HG02610 (cell line): ENCODE data around the gene GALNT2.

Source experiments
- ATAC-seq: cut with Tn5 transposase; IDR thresholded peaks from one replicate; pipeline ENCODE4 v1.9.1; 2021; ENCODE audit warnings: mild to moderate bottlenecking, moderate library complexity; ENCODE audit not compliant: unreplicated experiment

The GALNT2 gene

GRCh38 chr1:230144010-230144614 is 77.1 kb downstream of the GALNT2 start:
- ATAC-seq = no peak

- no peak for ATAC-seq
Measured at GRCh38 chr1:230144758-230145504, 77.9 kb downstream of the GALNT2 start.

- no peak for ATAC-seq
Measured at GRCh38 chr1:230145505-230145899, 78.5 kb downstream of the GALNT2 start.

DNA sequence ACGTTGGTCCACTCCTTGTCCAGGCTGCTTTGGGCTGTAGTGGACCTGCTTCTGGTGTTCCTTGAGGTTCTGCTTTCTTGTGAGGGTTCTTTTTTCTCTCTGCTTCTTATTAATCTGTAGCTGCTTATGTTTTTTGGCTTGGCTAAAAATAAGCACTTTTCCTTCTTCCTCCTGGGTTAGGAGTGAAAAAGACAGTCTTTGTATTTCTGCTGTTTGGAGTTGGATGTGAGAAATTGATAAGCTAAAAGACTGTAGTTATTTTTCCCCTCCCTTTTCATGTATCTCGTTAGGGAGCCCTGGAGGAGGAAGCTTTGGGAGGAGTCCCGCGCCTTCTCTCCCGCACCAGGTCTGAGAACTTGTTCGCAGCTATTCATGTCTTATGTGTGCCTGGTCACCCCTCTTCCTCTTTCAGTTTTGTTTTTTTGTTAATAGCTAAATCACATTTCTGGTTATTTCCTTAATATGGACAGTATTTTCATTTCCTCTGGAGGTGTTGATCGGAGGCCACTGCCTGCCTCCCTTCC is 79.0 kb downstream of the GALNT2 start:
- ATAC-seq = no peak

DNA sequence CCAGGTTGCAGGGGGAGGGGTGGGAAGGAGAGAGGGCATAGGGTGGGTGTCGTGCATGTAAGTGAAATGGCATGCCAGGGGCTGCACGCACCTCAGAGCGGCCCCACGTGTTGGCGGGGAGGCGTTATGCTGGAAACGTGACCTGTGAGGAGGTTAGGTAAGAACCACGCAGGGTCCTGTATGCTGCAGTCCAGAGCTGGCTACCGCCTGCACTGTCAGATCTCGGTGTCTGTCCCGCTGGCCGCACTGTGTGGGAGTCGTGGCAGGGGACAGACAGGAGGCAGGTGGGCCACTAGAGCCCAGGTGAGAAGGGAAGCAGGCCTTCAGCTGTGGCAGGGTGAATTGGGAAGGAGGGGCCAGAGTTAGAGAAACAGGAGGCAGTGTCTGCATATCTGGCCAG is 79.7 kb downstream of the GALNT2 start:
- ATAC-seq = no peak

GRCh38 chr1:230147253-230148125 is 80.5 kb downstream of the GALNT2 start:
- no peak for ATAC-seq

DNA sequence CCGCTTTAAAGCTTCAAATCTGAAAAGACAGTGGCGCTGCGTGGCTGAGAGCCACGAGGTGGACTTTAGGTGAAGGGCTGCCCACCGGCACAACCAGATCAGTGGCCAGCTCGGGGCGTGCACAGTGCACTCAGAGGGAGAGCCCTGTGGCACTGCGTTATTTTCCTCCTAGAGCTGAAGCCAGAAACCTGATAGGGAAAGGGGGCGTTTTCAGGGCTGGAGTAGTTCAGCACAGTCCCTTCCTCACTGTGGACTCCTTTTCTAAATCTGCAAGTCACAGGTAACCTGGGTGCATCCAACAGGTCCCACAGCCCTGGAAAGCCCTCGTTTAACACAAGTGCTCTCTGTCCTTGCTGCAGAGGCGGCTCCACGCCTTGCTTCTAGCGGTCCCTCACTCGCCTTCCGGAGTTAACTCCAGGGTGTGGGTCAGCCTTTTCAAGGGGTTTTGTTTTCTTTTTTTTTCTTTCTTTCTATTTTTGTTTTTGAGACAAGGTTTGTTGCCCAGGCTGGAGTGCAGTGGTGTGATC is 81.2 kb downstream of the GALNT2 start:
- ATAC-seq = no peak

- ATAC-seq = no peak
Measured at GRCh38 chr1:230148768-230149469, 81.9 kb downstream of the GALNT2 start.

DNA sequence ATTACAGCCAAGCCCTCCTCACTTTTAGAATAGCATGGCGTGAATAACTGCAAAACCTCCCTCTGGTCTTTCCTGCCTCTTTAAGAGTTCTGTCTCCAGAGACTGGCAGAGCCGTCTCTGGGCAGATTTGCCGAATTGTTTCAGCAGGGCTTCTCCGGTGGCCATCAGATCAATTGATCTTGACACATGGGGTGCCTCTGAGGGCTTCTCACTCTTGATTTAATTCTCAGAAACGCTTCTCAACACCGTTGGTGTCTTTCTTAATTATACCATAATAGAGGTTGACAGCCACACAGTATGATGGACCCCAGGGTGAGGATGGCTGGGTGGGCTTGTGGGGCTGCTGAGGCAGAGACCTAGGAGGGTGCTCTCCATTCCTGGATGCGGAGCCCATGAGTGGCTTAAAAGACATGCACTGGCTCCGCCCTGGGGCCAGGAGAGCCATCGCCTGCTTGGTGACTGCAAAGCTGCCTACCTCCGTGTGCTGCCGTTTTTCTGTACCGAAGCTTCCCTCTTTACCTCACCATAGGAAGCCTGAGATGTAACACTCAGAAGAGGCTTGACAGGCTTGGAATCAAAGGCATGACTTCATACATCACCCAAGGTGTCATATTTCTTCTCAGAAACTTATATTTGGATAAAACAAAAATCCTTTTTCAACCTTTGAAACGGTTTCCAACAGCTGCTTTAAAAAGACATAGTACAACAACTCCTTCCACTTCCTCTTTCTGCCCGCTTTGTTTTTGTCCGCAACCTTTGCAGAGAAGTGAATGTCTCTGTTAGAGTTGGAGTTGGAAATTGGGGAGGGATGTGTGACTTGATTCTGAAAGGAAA is 82.9 kb downstream of the GALNT2 start:
- ATAC-seq = peak; percentile 66

- no peak for ATAC-seq
Measured at GRCh38 chr1:230150615-230151014, 83.6 kb downstream of the GALNT2 start.

GRCh38 chr1:230151924-230152468 is 85.0 kb downstream of the GALNT2 start:
- no peak for ATAC-seq

DNA sequence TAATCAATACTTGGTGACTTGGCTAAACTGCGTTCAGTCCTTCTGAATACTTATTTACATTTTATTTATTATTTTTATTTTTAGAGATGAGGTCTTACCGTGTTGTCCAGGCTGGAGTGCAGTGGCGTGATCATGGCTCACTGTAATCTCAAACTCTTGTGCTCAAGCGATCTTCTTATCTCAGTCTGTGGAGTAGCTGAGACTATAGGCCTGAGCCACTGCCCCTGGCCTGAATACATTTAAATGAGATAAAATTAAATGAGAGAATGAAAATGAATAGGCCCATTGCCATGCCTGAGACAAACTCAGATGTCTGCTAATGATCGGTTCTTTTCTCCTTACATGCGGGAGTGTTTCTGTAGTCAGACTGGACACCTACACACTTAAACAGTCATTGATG is 86.0 kb downstream of the GALNT2 start:
- no peak for ATAC-seq

GRCh38 chr1:230153641-230154296 is 86.7 kb downstream of the GALNT2 start:
- no peak for ATAC-seq

DNA sequence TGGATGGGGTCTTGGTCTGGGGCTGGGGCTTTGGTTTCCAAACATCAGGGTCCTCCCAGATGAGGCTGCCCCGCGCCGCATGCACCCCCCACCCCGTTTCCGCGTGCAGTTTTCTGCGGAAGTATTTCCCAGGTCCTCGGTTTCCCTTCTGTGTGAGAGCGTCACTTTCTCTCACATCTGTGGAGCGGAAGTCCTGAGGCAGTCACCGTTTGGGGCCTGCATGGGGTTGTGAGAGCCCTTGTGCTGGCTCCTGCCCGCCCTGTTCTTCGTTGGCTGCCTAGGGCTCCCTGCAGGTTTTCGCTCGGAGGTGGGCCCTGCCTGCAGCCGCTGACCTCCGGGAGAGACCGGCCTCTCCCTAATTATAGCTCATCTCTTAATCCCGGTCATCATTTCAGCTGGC is 88.0 kb downstream of the GALNT2 start:
- ATAC-seq = no peak

DNA sequence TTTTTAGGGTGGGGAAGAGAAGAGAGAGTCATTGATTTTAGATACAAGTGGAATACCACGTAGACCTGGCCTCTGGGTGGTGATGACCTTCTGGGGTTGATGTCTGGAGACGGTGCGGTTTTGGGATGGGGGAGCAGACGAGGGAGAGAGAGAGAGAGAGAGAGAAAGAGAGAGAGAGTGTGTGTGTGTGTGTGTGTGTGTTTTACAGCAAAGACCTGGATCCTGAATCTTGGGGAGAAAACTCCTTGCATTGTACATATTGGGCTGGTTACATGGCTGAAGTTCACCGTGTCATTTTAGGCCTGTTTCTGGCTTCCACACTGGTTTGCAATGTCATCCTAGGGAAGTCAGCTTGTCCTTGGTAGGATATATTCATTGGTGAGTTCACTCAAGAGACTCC is 89.0 kb downstream of the GALNT2 start:
- ATAC-seq = no peak

DNA sequence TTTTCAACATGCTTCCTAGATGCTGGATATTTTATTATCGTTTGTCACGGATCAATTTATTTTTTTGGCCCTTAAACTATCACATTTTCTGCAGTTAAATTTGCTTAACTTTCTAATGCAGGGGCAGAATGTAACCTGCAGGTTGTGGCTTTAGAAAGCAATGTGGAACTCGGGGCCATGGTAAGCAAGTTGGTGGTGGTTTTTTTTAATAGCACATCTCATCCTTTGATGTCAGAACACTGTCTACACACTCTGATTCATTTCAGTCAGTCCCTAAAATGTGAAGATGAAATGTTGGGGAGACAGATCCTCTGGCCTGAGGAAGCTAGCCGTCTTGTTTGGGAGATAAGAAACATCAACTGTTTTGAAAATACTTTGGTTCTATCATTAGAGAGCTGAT is 89.5 kb downstream of the GALNT2 start:
- ATAC-seq = no peak

DNA sequence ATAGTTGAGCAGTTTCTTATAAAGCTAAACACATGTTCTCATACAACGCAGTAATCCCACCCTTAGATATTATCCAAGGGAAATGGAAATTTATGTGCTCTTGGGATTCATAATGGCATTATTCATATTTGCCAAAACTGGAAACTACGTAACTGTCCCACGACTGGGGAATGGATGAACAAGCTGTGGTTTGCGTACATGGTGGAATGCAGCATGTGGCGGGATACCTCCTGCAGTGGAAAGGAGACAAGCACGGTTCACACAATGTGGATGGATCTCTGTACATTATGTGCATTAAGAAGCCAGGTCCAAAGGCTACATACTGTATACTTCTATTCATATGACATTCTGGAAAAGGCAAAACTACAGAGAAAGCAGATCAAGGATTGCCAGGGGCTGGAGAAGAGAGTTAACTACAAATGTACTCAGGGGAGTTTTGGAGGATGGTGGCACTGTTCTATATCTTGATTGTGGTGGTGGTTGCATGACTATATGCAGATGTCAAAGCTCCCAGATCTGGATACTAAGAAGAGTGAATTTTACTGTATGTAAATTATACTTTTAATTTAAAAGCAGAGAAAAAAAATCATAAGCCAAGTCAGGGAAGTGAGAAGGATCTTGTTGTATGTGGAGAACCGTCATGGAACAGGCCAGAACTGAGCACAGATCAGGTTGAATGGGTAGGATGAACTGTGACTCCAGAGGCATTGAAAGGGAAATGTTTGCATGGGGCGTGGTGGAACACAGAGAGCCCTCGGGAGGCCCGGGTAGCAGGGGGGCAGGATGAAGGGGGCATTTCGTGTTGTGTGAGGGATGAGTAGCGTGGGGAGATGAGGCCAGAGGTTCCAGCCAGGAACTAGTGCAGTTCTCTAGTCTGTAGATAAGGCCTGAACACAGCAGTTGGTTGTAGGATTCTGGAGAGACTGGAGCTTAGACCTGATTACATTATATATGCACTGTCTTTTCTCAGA is 90.7 kb downstream of the GALNT2 start:
- no peak for ATAC-seq
